SK-N-MC (cell line): Measurements from ENCODE around the gene ESRRB.

ENCODE experiments used
- EZH2 ChIP-seq: fragments of 200-600 bp; sonication (generic); IDR thresholded peaks from one replicate; pipeline ENCODE4 v1.6.1; 2017; ENCODE audit warnings: antibody characterized with exemption
- FOXP2 ChIP-seq: optimal IDR thresholded peaks from 2 replicates; pipeline ENCODE3; 2011; ENCODE audit warnings: mild to moderate bottlenecking, moderate library complexity; ENCODE audit not compliant: insufficient read depth; ENCODE audit errors: extremely low read length, control extremely low read depth
- POLR2AphosphoS5 ChIP-seq: IDR thresholded peaks from 2 replicates; pipeline ENCODE4 v1.6.1; 2012; ENCODE audit warnings: mild to moderate bottlenecking, low read depth, low read length, borderline replicate concordance

DNA sequence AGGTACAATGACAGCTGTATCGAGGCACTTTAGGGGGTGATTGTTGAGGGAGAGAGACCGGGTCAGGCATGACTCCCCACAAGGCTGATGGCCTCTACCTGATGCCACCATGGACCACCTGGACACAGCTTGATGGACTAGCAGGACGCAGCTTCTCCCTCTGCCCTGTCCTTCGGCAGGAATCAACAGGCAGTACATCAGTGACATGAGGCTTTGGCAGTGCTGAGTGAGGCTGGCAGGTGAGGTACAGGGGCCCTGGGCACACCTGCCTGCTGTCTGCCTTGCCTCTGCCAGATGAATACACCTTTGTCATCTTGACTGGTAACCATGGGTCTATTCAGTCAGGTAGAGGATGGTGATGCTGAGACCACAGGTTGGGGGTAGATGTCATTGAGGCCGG lies 25.3 kb upstream of the ESRRB start:
- no peak for TF ChIP-seq POLR2AphosphoS5
- TF ChIP-seq EZH2: no peak
- no peak for TF ChIP-seq FOXP2
